Panc1 (cell line): ENCODE data around the gene PHACTR2. TPM values are rescaled to one million over a fixed set of nuclear protein-coding genes. Genes with fewer than 3 reads are reported as not detected.
A peak's percentile ranks its signal among the peaks of the same experiment; 100 is the strongest.

Experiments used
- ATAC-seq: fragments of 200-7000 bp; cut with Tn5 transposase; 2 replicates; pipeline ENCODE4 v1.9.1; 2020; ENCODE audit warnings: mild to moderate bottlenecking, moderate library complexity
- BruUV-seq: library from RNA; stranded (reverse); fragments of 400-500 nt; replicated peaks from 2 replicates; lab custom pipeline; 2021; lab: Mats Ljungman, UMichigan
- CTCF ChIA-PET: fragments of 300-600 bp; sonication (Branson Sonifier 250); formaldehyde crosslinking; loops from one replicate; lab custom pipeline; 2022; ENCODE audit warnings: antibody characterized with exemption; lab: Charles Lee
- POLR2A ChIA-PET: fragments of 300-600 bp; sonication (Branson Sonifier 250); formaldehyde crosslinking; loops from one replicate; lab custom pipeline; 2022; ENCODE audit warnings: antibody characterized with exemption; lab: Charles Lee
- DNase-seq: peaks from one replicate; pipeline ENCODE4 v3.0.0-alpha.2; 2010; ENCODE audit warnings: low read depth, low spot score
- H3K27ac ChIP-seq: 2 replicates; pipeline ENCODE4 v1.5.1; 2011; ENCODE audit warnings: mild to moderate bottlenecking, low read length, inconsistent platforms
- H3K27me3 ChIP-seq: fragments of 200-500 bp; sonication (Bioruptor generic); 2 replicates; pipeline ENCODE4 v1.6.0; 2014; ENCODE audit warnings: low read length, inconsistent platforms; ENCODE audit not compliant: control insufficient read depth, insufficient read depth
- H3K36me3 ChIP-seq: fragments of 200-500 bp; sonication (Bioruptor generic); 2 replicates; pipeline ENCODE4 v1.5.1; 2014; ENCODE audit warnings: inconsistent platforms, mild to moderate bottlenecking, low read length, moderate library complexity; ENCODE audit not compliant: control insufficient read depth, insufficient read depth
- H3K4me1 ChIP-seq: 2 replicates; pipeline ENCODE4 v1.5.1; 2011; ENCODE audit warnings: inconsistent platforms, mild to moderate bottlenecking, low read length, moderate library complexity; ENCODE audit not compliant: control insufficient read depth, insufficient read depth
- H3K4me3 ChIP-seq, 2 experiments: 2 replicates each; pipeline ENCODE4 v1.5.1; 2011 to 2012; ENCODE audit warnings: low read depth in 2 of 2, low read length in 2 of 2, mild to moderate bottlenecking in 2 of 2, inconsistent platforms in 1 of 2, moderate library complexity in 1 of 2
- H3K9me3 ChIP-seq: fragments of 200-500 bp; sonication (Bioruptor generic); 2 replicates; pipeline ENCODE4 v1.5.1; 2014; ENCODE audit warnings: low read depth, mild to moderate bottlenecking, inconsistent platforms, low read length, moderate library complexity; ENCODE audit not compliant: control insufficient read depth, insufficient read depth
- CTCF ChIP-seq: fragments of 450-650 bp; IDR thresholded peaks from 2 replicates; pipeline ENCODE4 v1.5.1; 2017; ENCODE audit warnings: mild to moderate bottlenecking
- POLR2AphosphoS5 ChIP-seq: IDR thresholded peaks from 2 replicates; pipeline ENCODE4 v1.6.1; 2012; ENCODE audit warnings: mild to moderate bottlenecking, low read depth, low read length, moderate library complexity
- SIN3A ChIP-seq: IDR thresholded peaks from 2 replicates; pipeline ENCODE4 v1.6.1; 2012; ENCODE audit warnings: low read depth, mild to moderate bottlenecking, low read length, moderate library complexity, borderline replicate concordance; ENCODE audit not compliant: insufficient read depth
- TCF7L2 ChIP-seq: IDR thresholded peaks from 2 replicates; pipeline ENCODE4 v1.6.1; 2011; ENCODE audit warnings: mild to moderate bottlenecking, low read depth, low read length, inconsistent platforms
- in situ Hi-C: cut with HindIII; loops from 2 replicates; pipeline ENCODE4 v1.10.0; 2016; ENCODE audit warnings: low sequenced_read_pairs, low pct_unique_long_range_greater_than_20kb
- intact Hi-C: fragments of 100-400 bp; cut with micrococcal nuclease; formaldehyde crosslinking; loops from one replicate; pipeline ENCODE4 v1.10.0; 2022; ENCODE audit not compliant: unreplicated experiment
- total RNA-seq: library from RNA; stranded (reverse); gene quantifications from one replicate; pipeline ENCODE4 v1.2.1, GENCODE V29; 2021; ENCODE audit not compliant: unreplicated experiment
- TF ChIP-seq, protein P1 (sequence below), 2 experiments: IDR thresholded peaks; 2 replicates each; pipeline ENCODE4 v1.6.1; 2011 to 2012; ENCODE audit warnings: low read depth in 2 of 2, control low read depth in 1 of 2, low read length in 1 of 2, mild to moderate bottlenecking in 1 of 2, moderate library complexity in 1 of 2; ENCODE audit not compliant: insufficient read depth in 1 of 2

Gene PHACTR2
- total RNA-seq, 1 experiment from 2014 or later, result 59.9 TPM

GRCh38 chr6:143753678-143754077 is 75.9 kb downstream of the PHACTR2 start:
- Histone ChIP-seq H3K4me3 (no peak overlapping the region), H3K27me3 (no peaks in the 10 kb centered on the region), H3K36me3 (no peaks in the 10 kb centered on the region; the same call in 1 of the 2 replicates), H3K9me3 (no peaks in the 10 kb centered on the region), H3K4me1 (peaks cover 13% of the 10 kb centered on the region), H3K27ac (peak overlapping the region; percentile 68; the same call in 1 of the 2 replicates)
- BruUV-seq, result no TSS peak
- intact Hi-C loops (no loop called here), in situ Hi-C loops (no loop called here)
- ChIA-PET CTCF (no interaction called here), POLR2A (no interaction called here)
- TF ChIP-seq, protein P1, sequence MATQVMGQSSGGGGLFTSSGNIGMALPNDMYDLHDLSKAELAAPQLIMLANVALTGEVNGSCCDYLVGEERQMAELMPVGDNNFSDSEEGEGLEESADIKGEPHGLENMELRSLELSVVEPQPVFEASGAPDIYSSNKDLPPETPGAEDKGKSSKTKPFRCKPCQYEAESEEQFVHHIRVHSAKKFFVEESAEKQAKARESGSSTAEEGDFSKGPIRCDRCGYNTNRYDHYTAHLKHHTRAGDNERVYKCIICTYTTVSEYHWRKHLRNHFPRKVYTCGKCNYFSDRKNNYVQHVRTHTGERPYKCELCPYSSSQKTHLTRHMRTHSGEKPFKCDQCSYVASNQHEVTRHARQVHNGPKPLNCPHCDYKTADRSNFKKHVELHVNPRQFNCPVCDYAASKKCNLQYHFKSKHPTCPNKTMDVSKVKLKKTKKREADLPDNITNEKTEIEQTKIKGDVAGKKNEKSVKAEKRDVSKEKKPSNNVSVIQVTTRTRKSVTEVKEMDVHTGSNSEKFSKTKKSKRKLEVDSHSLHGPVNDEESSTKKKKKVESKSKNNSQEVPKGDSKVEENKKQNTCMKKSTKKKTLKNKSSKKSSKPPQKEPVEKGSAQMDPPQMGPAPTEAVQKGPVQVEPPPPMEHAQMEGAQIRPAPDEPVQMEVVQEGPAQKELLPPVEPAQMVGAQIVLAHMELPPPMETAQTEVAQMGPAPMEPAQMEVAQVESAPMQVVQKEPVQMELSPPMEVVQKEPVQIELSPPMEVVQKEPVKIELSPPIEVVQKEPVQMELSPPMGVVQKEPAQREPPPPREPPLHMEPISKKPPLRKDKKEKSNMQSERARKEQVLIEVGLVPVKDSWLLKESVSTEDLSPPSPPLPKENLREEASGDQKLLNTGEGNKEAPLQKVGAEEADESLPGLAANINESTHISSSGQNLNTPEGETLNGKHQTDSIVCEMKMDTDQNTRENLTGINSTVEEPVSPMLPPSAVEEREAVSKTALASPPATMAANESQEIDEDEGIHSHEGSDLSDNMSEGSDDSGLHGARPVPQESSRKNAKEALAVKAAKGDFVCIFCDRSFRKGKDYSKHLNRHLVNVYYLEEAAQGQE (IDR thresholded peaks at IDR 0.05; ENCODE audit: insufficient read depth in 1 of 2, low read depth in 2 of 2, low read length in 1 of 2), result no peak
- no peak for TF ChIP-seq SIN3A
- TF ChIP-seq POLR2AphosphoS5, result no peak
- no peak for TF ChIP-seq CTCF
- TF ChIP-seq TCF7L2, result no peak
- no peak for ATAC-seq
- DNase-seq, result no peak

DNA sequence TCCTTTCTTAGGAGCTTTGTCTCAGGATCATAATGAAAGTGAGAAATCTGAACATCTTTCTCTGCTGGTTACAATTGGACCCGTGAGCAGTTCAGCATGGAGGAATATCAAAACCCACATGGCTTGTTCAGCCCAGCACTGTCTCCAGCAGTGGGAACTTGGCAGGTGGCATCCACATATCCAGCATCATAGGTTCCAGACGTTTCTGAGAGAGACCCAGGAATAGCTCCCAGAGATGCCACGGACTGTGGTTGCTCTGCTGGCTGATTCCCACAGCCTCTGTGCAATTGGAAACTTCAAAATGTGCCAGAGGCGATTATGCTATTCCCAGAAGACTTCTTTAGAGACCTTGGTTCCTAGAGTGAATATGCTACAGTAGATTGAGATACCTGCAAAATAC is 76.4 kb downstream of the PHACTR2 start:
- in situ Hi-C loops (no loop called here), intact Hi-C loops (no loop called here)
- Histone ChIP-seq H3K9me3 (no peaks in the 10 kb centered on the region), H3K4me1 (peaks cover 7% of the 10 kb centered on the region), H3K27ac (no peak overlapping the region; the same call in 1 of the 2 replicates), H3K36me3 (no peaks in the 10 kb centered on the region; the same call in 1 of the 2 replicates), H3K27me3 (no peaks in the 10 kb centered on the region), H3K4me3 (no peak overlapping the region)
- TF ChIP-seq, protein P1 (IDR thresholded peaks at IDR 0.05; ENCODE audit: insufficient read depth in 1 of 2, low read depth in 2 of 2, low read length in 1 of 2), result no peak
- TF ChIP-seq POLR2AphosphoS5 (no peak), TCF7L2 (no peak), CTCF (no peak), SIN3A (no peak)
- DNase-seq, result no peak
- ChIA-PET POLR2A (no interaction called here), CTCF (no interaction called here)
- no TSS peak for BruUV-seq
- ATAC-seq, result no peak
